Smooth muscle cell (in vitro differentiated cells): ENCODE measurements around the gene MEF2D. TPM values are rescaled to one million over a fixed set of nuclear protein-coding genes. Genes with fewer than 3 reads are reported as not detected.

Experiments used
- DNase-seq: peaks from one replicate; lab custom pipeline; 2025; ENCODE audit not compliant: unreplicated experiment; lab: John Stamatoyannopoulos, UW
- H2AFZ ChIP-seq: fragments of 200-600 bp; sonication (generic); 2 replicates; pipeline ENCODE4 v1.6.0; 2016; ENCODE audit warnings: antibody characterized with exemption, low read depth, mild to moderate bottlenecking
- H3F3A ChIP-seq: fragments of 200-600 bp; sonication (generic); 2 replicates; pipeline ENCODE4 v1.6.0; 2017; ENCODE audit warnings: antibody characterized with exemption, low read depth
- H3K27ac ChIP-seq: fragments of 200-600 bp; sonication (generic); 2 replicates; pipeline ENCODE4 v1.5.1; 2016; ENCODE audit warnings: low read depth, mild to moderate bottlenecking
- H3K27me3 ChIP-seq: fragments of 200-600 bp; sonication (generic); 2 replicates; pipeline ENCODE4 v1.6.1; 2016; ENCODE audit warnings: low read depth, mild to moderate bottlenecking
- H3K36me3 ChIP-seq: fragments of 200-600 bp; sonication (generic); 2 replicates; pipeline ENCODE4 v1.5.1; 2016; ENCODE audit warnings: low read depth
- H3K4me1 ChIP-seq: fragments of 200-600 bp; sonication (generic); 2 replicates; pipeline ENCODE4 v1.5.1; 2016; ENCODE audit warnings: low read depth
- H3K4me2 ChIP-seq: fragments of 200-600 bp; sonication (generic); 2 replicates; pipeline ENCODE4 v1.6.0; 2016; ENCODE audit warnings: mild to moderate bottlenecking
- H3K4me3 ChIP-seq: fragments of 200-600 bp; sonication (generic); 2 replicates; pipeline ENCODE4 v1.5.1; 2016; ENCODE audit warnings: mild to moderate bottlenecking
- H3K79me2 ChIP-seq: fragments of 200-600 bp; sonication (generic); 2 replicates; pipeline ENCODE4 v1.6.0; 2016; ENCODE audit warnings: low read depth, mild to moderate bottlenecking
- H3K9ac ChIP-seq: fragments of 200-600 bp; sonication (generic); 2 replicates; pipeline ENCODE4 v1.6.0; 2016; ENCODE audit warnings: low read depth
- H3K9me3 ChIP-seq: fragments of 200-600 bp; sonication (generic); replicated peaks from 2 replicates; pipeline ENCODE4 v1.5.1; 2016; ENCODE audit warnings: low read depth
- H4K20me1 ChIP-seq: fragments of 200-600 bp; sonication (generic); 2 replicates; pipeline ENCODE4 v1.6.0; 2016; ENCODE audit warnings: low read depth
- WGBS: methylation state at CpG from one replicate; pipeline ENCODE4 v1.1.7; 2016; ENCODE audit warnings: low lambda C conversion rate; 5-methylcytosine and 5-hydroxymethylcytosine counted together
- polyA plus RNA-seq: library from polyadenylated mRNA; unstranded; fragments of >200 nt; fragmentation: Nextera tagmentation; extraction: Ambion mirVana; gene quantifications from 2 replicates; pipeline ENCODE4 v1.2.1, GENCODE V29; 2016
- total RNA-seq: library from RNA; depleted of rRNA; stranded (reverse); fragments of >200 nt; gene quantifications from 2 replicates; pipeline ENCODE4 v1.2.3, GENCODE V29; 2014
- TF ChIP-seq, protein P1 (sequence below): fragments of 200-600 bp; sonication (generic); IDR thresholded peaks from 2 replicates; pipeline ENCODE4 v1.5.1; 2017; ENCODE audit warnings: borderline replicate concordance, mild to moderate bottlenecking, antibody characterized with exemption; ENCODE audit not compliant: insufficient read depth, poor library complexity, severe bottlenecking

The MEF2D gene
- total and polyA plus RNA-seq, 2 experiments from 2014 or later: 23.2 to 45.6 TPM

DNA sequence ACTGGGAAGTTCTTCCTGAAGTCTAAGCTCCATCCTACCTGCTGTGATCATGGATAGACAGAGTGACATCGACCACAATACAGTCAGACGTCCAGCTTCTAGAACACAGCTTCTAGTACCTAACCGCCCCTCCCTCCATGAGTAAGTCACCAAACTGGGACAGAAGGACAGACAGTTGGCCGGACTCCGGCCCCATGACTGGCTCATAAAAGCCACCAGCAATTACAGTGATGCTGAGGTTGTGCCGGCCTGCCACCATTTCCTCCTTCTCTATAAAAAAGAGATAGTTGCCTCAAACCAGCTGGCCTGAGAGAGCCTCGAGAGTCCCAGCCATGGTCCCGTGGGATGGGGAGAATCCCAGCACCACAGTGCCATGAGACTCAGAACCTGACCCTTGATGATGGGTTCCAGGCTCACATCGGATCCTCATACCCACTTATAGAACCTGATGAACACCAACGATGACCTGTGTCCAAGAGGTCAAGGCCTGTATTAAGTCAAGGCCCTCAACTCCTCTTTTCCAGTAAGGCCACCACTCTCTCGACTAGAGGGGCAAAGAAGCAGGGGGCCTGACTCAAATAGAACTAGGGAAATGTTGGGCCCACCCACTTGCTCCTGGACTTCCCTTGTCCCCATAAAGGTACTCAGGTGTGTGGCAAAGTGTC lies 3.4 kb downstream of the MEF2D start:
- WGBS: 65% methylated on average over 11 of the region's 11 CpGs
- Histone ChIP-seq H4K20me1 (peaks cover 83% of the 10 kb centered on the region), H3K27me3 (no peaks in the 10 kb centered on the region), H2AFZ (no peak overlapping the region), H3K9ac (no peak overlapping the region), H3K4me3 (peak overlapping the region; percentile 4), H3K4me2 (peak overlapping the region; percentile 97), H3F3A (peaks cover 3% of the 10 kb centered on the region), H3K79me2 (peaks cover 83% of the 10 kb centered on the region), H3K36me3 (no peaks in the 10 kb centered on the region), H3K9me3 (no peaks in the 10 kb centered on the region), H3K27ac (peak overlapping the region; percentile 62), H3K4me1 (peaks cover 56% of the 10 kb centered on the region)
- TF ChIP-seq, protein P1, sequence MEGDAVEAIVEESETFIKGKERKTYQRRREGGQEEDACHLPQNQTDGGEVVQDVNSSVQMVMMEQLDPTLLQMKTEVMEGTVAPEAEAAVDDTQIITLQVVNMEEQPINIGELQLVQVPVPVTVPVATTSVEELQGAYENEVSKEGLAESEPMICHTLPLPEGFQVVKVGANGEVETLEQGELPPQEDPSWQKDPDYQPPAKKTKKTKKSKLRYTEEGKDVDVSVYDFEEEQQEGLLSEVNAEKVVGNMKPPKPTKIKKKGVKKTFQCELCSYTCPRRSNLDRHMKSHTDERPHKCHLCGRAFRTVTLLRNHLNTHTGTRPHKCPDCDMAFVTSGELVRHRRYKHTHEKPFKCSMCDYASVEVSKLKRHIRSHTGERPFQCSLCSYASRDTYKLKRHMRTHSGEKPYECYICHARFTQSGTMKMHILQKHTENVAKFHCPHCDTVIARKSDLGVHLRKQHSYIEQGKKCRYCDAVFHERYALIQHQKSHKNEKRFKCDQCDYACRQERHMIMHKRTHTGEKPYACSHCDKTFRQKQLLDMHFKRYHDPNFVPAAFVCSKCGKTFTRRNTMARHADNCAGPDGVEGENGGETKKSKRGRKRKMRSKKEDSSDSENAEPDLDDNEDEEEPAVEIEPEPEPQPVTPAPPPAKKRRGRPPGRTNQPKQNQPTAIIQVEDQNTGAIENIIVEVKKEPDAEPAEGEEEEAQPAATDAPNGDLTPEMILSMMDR: no peak
- DNase-seq: no peak

DNA sequence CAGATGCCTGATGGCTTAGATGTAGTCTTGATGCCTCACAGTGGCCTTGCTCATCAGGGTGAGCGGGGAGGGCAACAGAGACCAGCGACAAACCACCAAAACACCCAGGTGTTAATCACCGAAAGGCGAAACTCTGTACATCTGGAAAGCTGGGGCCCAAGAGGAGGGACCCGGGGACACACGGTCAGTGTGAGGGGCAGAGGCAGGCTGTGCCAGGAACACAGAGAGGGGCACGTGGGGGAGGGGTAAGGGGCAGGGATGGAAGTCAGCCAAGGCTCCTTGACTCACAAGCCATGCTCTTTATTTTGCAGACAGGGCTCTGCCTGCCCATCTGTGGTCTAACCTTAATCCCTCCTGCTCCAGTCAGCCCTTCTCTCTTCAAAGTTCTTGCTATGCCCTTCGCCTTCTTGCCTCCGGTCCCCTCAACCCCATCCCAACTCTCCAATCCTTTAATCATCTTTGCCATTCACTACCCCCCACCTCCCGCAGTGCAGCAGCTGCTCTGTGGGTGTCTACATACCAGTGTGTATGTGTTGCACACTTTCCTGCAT lies 4.3 kb downstream of the MEF2D start:
- DNase-seq: no peak
- no peak overlapping the region for H2AFZ ChIP-seq
- H3K4me2 ChIP-seq: peak overlapping the region; percentile 97
- H3K27me3 ChIP-seq: no peaks in the 10 kb centered on the region
- H3K79me2 ChIP-seq: peaks cover 92% of the 10 kb centered on the region
- H3K9me3 ChIP-seq: no peaks in the 10 kb centered on the region
- WGBS: 42% methylated on average over 9 of the region's 10 CpGs
- H3K9ac ChIP-seq: no peak overlapping the region
- peak overlapping the region; percentile 62 for H3K27ac ChIP-seq
- peak overlapping the region; percentile 4 for H3K4me3 ChIP-seq
- H3K4me1 ChIP-seq: peaks cover 48% of the 10 kb centered on the region
- TF ChIP-seq, protein P1: no peak
- H4K20me1 ChIP-seq: peaks cover 92% of the 10 kb centered on the region
- no peaks in the 10 kb centered on the region for H3F3A ChIP-seq
- H3K36me3 ChIP-seq: no peaks in the 10 kb centered on the region

DNA sequence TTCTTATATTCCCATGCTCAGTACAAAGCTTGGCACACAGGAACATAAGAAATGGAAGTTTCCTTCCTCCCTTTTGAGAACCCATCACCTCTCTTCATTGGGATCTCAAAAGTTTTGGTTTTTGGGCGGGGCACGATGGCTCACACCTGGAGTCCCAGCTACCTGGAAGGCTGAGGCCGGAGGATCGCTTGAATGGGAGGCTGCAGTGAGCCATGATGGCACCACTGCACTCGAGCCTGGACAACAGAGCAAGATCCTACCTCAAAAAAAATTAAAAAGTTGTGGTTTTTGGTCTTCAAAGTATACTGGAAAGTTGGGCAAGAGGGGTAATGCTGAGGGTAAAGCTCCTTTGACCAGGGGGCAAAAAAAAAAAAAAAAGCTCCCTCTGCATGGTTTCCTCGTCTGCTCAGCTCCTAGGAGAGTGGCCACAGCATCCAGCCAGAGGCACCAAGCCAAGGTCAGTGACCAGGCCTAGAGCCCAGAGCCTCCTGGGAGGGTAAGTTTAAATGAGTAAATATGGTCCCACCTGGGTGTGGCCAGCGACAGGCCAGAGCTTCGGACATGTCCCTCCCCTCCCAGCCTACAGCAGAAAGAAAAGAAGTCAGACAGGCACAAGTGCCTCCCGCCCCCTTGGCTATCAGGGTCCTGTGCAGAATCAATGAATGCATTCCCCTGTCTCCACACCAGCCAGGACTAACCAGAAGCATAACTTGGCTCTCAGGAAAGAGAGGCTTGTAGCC lies 5.0 kb downstream of the MEF2D start:
- WGBS: 84% methylated on average over 9 of the region's 9 CpGs

More for the DNA sequence above, 5.0 kb downstream of the MEF2D start:
- no peak overlapping the region for H3K4me3 ChIP-seq
- H3K27ac ChIP-seq: peak overlapping the region; percentile 42
- DNase-seq: no peak
- H3K79me2 ChIP-seq: peaks cover 99% of the 10 kb centered on the region
- H3K9ac ChIP-seq: no peak overlapping the region
- no peaks in the 10 kb centered on the region for H3F3A ChIP-seq
- H2AFZ ChIP-seq: no peak overlapping the region
- H3K9me3 ChIP-seq: no peaks in the 10 kb centered on the region
- peak overlapping the region; percentile 97 for H3K4me2 ChIP-seq
- TF ChIP-seq, protein P1: no peak
- peaks cover 99% of the 10 kb centered on the region for H4K20me1 ChIP-seq
- H3K27me3 ChIP-seq: no peaks in the 10 kb centered on the region
- no peaks in the 10 kb centered on the region for H3K36me3 ChIP-seq
- peaks cover 54% of the 10 kb centered on the region for H3K4me1 ChIP-seq
